K562 (cell line): ENCODE results near the gene SLC12A6.

Experiments
- POLR2H ChIP-seq: IDR thresholded peaks from 2 replicates; pipeline ENCODE4 v1.6.1; 2016; ENCODE audit warnings: missing genetic modification characterization, low read depth, mild to moderate bottlenecking, control low read depth, missing compliant biosample characterization, moderate library complexity
- RCOR1 ChIP-seq, 2 experiments: IDR thresholded peaks; 2 replicates each; pipeline ENCODE4 v1.6.1; 2012; ENCODE audit warnings: low read depth in 2 of 2, low read length in 2 of 2, borderline replicate concordance in 1 of 2, improper control_type of control experiment in 1 of 2
- WHSC1 ChIP-seq: IDR thresholded peaks from one replicate; pipeline ENCODE4 v1.6.1; 2012; ENCODE audit warnings: low read length, control low read depth, inconsistent platforms
- TF ChIP-seq, protein P1 (sequence below), 3 experiments: IDR thresholded peaks in 2 of 3; conservative IDR thresholded peaks in 1 of 3; 2 replicates each; pipeline ENCODE4 v1.5.1; 2011 to 2012; ENCODE audit warnings: low read length in 3 of 3, mild to moderate bottlenecking in 3 of 3, control low read depth in 2 of 3, improper control_type of control experiment in 1 of 3, inconsistent platforms in 1 of 3, low read depth in 1 of 3, mixed read lengths in 1 of 3, moderate library complexity in 1 of 3; ENCODE audit not compliant: insufficient read depth in 2 of 3
- TF ChIP-seq, protein P2 (sequence below), 2 experiments: fragments of 450-650 bp; formaldehyde crosslinking in 1 of 2; IDR thresholded peaks; 2 replicates each; pipeline versions ENCODE4 v1.4.0 to v1.6.1; 2014 to 2020; ENCODE audit warnings: mild to moderate bottlenecking in 2 of 2, borderline replicate concordance in 1 of 2, low read depth in 1 of 2

DNA sequence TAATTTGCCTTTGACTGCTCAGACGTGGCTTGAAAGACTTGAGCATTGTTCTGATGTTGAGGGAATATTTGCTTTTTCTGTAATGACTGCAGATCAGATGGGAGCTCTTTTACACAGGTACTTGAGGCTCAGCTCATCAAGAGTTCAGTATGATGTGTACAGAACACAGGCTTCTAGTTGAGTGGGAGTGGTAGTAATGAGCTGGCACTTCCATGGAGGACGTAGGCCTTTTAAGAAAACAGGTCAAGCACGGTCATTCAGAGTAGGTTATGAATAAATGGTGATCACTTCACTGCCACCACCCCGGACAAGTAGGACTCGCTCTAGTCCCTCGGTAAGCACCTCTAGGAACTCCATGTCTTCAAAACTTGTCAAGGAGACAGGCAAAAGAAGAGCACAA, 104.0 kb downstream of the SLC12A6 start:
- TF ChIP-seq WHSC1: no peak
- no peak for TF ChIP-seq POLR2H
- TF ChIP-seq, protein P1, sequence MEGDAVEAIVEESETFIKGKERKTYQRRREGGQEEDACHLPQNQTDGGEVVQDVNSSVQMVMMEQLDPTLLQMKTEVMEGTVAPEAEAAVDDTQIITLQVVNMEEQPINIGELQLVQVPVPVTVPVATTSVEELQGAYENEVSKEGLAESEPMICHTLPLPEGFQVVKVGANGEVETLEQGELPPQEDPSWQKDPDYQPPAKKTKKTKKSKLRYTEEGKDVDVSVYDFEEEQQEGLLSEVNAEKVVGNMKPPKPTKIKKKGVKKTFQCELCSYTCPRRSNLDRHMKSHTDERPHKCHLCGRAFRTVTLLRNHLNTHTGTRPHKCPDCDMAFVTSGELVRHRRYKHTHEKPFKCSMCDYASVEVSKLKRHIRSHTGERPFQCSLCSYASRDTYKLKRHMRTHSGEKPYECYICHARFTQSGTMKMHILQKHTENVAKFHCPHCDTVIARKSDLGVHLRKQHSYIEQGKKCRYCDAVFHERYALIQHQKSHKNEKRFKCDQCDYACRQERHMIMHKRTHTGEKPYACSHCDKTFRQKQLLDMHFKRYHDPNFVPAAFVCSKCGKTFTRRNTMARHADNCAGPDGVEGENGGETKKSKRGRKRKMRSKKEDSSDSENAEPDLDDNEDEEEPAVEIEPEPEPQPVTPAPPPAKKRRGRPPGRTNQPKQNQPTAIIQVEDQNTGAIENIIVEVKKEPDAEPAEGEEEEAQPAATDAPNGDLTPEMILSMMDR (IDR thresholded peaks at IDR 0.05 in 2 of 3, conservative IDR thresholded peaks at IDR 0.05 in 1 of 3; ENCODE audit: insufficient read depth in 2 of 3, low read depth in 1 of 3, low read length in 3 of 3): no peak
- TF ChIP-seq, protein P2, sequence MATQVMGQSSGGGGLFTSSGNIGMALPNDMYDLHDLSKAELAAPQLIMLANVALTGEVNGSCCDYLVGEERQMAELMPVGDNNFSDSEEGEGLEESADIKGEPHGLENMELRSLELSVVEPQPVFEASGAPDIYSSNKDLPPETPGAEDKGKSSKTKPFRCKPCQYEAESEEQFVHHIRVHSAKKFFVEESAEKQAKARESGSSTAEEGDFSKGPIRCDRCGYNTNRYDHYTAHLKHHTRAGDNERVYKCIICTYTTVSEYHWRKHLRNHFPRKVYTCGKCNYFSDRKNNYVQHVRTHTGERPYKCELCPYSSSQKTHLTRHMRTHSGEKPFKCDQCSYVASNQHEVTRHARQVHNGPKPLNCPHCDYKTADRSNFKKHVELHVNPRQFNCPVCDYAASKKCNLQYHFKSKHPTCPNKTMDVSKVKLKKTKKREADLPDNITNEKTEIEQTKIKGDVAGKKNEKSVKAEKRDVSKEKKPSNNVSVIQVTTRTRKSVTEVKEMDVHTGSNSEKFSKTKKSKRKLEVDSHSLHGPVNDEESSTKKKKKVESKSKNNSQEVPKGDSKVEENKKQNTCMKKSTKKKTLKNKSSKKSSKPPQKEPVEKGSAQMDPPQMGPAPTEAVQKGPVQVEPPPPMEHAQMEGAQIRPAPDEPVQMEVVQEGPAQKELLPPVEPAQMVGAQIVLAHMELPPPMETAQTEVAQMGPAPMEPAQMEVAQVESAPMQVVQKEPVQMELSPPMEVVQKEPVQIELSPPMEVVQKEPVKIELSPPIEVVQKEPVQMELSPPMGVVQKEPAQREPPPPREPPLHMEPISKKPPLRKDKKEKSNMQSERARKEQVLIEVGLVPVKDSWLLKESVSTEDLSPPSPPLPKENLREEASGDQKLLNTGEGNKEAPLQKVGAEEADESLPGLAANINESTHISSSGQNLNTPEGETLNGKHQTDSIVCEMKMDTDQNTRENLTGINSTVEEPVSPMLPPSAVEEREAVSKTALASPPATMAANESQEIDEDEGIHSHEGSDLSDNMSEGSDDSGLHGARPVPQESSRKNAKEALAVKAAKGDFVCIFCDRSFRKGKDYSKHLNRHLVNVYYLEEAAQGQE (IDR thresholded peaks at IDR 0.05; ENCODE audit: borderline replicate concordance): no peak
- TF ChIP-seq, protein P2 (CRISPR knock-in tag; IDR thresholded peaks at IDR 0.05; ENCODE audit: low read depth): no peak
- no peak for TF ChIP-seq RCOR1 (IDR thresholded peaks at IDR 0.05; ENCODE audit: borderline replicate concordance in 1 of 2, low read depth in 2 of 2, low read length in 2 of 2)
